Stomach smooth muscle (tissue), 2 donors: ENCODE data around the gene CFAP43.
A peak's percentile ranks its signal among the peaks of the same experiment; 100 is the strongest.
"Not testable (repeated sequence)": the region's sequence is repeated elsewhere in the genome, so short reads cannot be mapped to it uniquely, and the experiment has no call there.

ENCODE experiments used
- H3K27ac ChIP-seq: one replicate; pipeline ENCODE4 v1.7.0; 2013; ENCODE audit warnings: mild to moderate bottlenecking, low read length, inconsistent platforms
- H3K27me3 ChIP-seq, 2 donors: one replicate each; pipeline ENCODE4 v1.7.0; 2013; ENCODE audit warnings: low read length in 2 of 2; ENCODE audit not compliant: insufficient read depth in 2 of 2, control insufficient read depth in 1 of 2
- H3K36me3 ChIP-seq, 2 donors: one replicate each; pipeline ENCODE4 v1.7.0; 2013; ENCODE audit warnings: low read length in 2 of 2; ENCODE audit not compliant: control insufficient read depth in 2 of 2, insufficient read depth in 2 of 2
- H3K4me1 ChIP-seq: one replicate; pipeline ENCODE4 v1.7.0; 2013; ENCODE audit warnings: low read length; ENCODE audit not compliant: control insufficient read depth, insufficient read depth
- H3K4me3 ChIP-seq, 2 donors: one replicate each; pipeline ENCODE4 v1.7.0; 2013; ENCODE audit warnings: low read length in 2 of 2
- H3K9ac ChIP-seq, 2 donors: one replicate each; pipeline ENCODE4 v1.7.0; 2013; ENCODE audit warnings: low read length in 2 of 2, mild to moderate bottlenecking in 1 of 2
- H3K9me3 ChIP-seq, 2 donors: one replicate each; pipeline ENCODE4 v1.7.0; 2013; ENCODE audit warnings: low read length in 2 of 2; ENCODE audit not compliant: control insufficient read depth in 2 of 2
- donor health status: healthy.
- donor health status: Pancreatic carcinoma.

The CFAP43 gene

GRCh38 chr10:104256335-104256961 lies 24.3 kb upstream of the CFAP43 start:
- Histone ChIP-seq H3K4me1 (peaks cover 15% of the 10 kb centered on the region), H3K27ac (no peak overlapping the region), H3K27me3 (no peaks in the 10 kb centered on the region), H3K4me3 (peak overlapping the region; percentile 58 to 93), H3K9me3 (no peaks in the 10 kb centered on the region), H3K9ac (peak overlapping the region in 1 of 2 donors; percentile 75), H3K36me3 (peaks cover 18 to 24% of the 10 kb centered on the region in 2 donors)

- peaks cover 15% of the 10 kb centered on the region for H3K4me1 ChIP-seq
- no peaks in the 10 kb centered on the region for H3K27me3 ChIP-seq
- H3K9ac ChIP-seq, result peak overlapping the region; percentile 75 to 91
- peak overlapping the region; percentile 94 for H3K27ac ChIP-seq
- H3K36me3 ChIP-seq, result peaks cover 14 to 18% of the 10 kb centered on the region in 2 donors
- H3K4me3 ChIP-seq, result peak overlapping the region; percentile 58 to 93
- no peaks in the 10 kb centered on the region for H3K9me3 ChIP-seq
Measured at GRCh38 chr10:104255311-104255981, 23.3 kb upstream of the CFAP43 start.

- peak within 1 kb of the TSS; percentile 58 to 93 for H3K4me3 ChIP-seq
- peak within 1 kb of the TSS; percentile 75 to 91 for H3K9ac ChIP-seq
- peak within 1 kb of the TSS; percentile 94 for H3K27ac ChIP-seq
- no peaks in the 10 kb centered on the region for H3K9me3 ChIP-seq
- no peaks in the 10 kb centered on the region for H3K27me3 ChIP-seq
- H3K4me1 ChIP-seq, result peaks cover 13% of the 10 kb centered on the region
- H3K36me3 ChIP-seq, result peaks cover 7 to 10% of the 10 kb centered on the region in 2 donors
Measured at GRCh38 chr10:104254493-104255310, 22.5 kb upstream of the CFAP43 start, which contains the start of gene GSTO1. GSTO1 (plus strand) TSS chr10:104254892; CDS start chr10:104254929, 37 bp downstream.

- peaks cover 4 to 8% of the 10 kb centered on the region in 2 donors for H3K36me3 ChIP-seq
- H3K27me3 ChIP-seq, result no peaks in the 10 kb centered on the region
- H3K4me1 ChIP-seq, result peaks cover 13% of the 10 kb centered on the region
- peak overlapping the region; percentile 75 to 91 for H3K9ac ChIP-seq
- peak overlapping the region; percentile 94 for H3K27ac ChIP-seq
- H3K9me3 ChIP-seq, result no peaks in the 10 kb centered on the region
- H3K4me3 ChIP-seq, result peak overlapping the region; percentile 58 to 93
Measured at GRCh38 chr10:104253606-104254410, 21.6 kb upstream of the CFAP43 start.

GRCh38 chr10:104253106-104253505 lies 20.9 kb upstream of the CFAP43 start:
- H3K27ac ChIP-seq, result no peak overlapping the region
- no peak overlapping the region for H3K4me3 ChIP-seq

GRCh38 chr10:104252368-104252767 lies 20.2 kb upstream of the CFAP43 start:
- peaks cover 13% of the 10 kb centered on the region for H3K4me1 ChIP-seq
- H3K27me3 ChIP-seq, result no peaks in the 10 kb centered on the region
- H3K27ac ChIP-seq, result no peak overlapping the region
- H3K9me3 ChIP-seq, result no peaks in the 10 kb centered on the region
- H3K9ac ChIP-seq, result peak overlapping the region in 1 of 2 donors; percentile 7
- no peaks in the 10 kb centered on the region for H3K36me3 ChIP-seq
- H3K4me3 ChIP-seq, result no peak overlapping the region

More at GRCh38 chr10:104253106-104253505, 20.9 kb upstream of the CFAP43 start:
- peaks cover 13% of the 10 kb centered on the region for H3K4me1 ChIP-seq
- H3K9ac ChIP-seq, result no peak overlapping the region
- H3K9me3 ChIP-seq, result no peaks in the 10 kb centered on the region
- no peaks in the 10 kb centered on the region for H3K27me3 ChIP-seq
- H3K36me3 ChIP-seq, result peaks cover under 1 to 3% of the 10 kb centered on the region in 2 donors

- H3K4me3 ChIP-seq, result no peak overlapping the region
- H3K9ac ChIP-seq, result no peak overlapping the region
- H3K4me1 ChIP-seq, result peaks cover 13% of the 10 kb centered on the region
- H3K27me3 ChIP-seq, result no peaks in the 10 kb centered on the region
- H3K9me3 ChIP-seq, result no peaks in the 10 kb centered on the region
- H3K27ac ChIP-seq, result no peak overlapping the region
- H3K36me3 ChIP-seq, result no peaks in the 10 kb centered on the region
Measured at GRCh38 chr10:104251443-104251842, 19.3 kb upstream of the CFAP43 start.

GRCh38 chr10:104250371-104250770 lies 18.2 kb upstream of the CFAP43 start:
- H3K27ac ChIP-seq, result no peak overlapping the region
- H3K36me3 ChIP-seq, result no peaks in the 10 kb centered on the region
- no peaks in the 10 kb centered on the region for H3K9me3 ChIP-seq
- no peaks in the 10 kb centered on the region for H3K27me3 ChIP-seq
- H3K4me3 ChIP-seq, result no peak overlapping the region
- no peak overlapping the region for H3K9ac ChIP-seq
- H3K4me1 ChIP-seq, result peaks cover 12% of the 10 kb centered on the region

- not testable (repeated sequence) for H3K9me3 ChIP-seq, H3K27me3 ChIP-seq, H3K27ac ChIP-seq, H3K9ac ChIP-seq, H3K4me1 ChIP-seq, H3K4me3 ChIP-seq, H3K36me3 ChIP-seq
Measured at GRCh38 chr10:104248931-104249330, 16.8 kb upstream of the CFAP43 start.

- Histone ChIP-seq H3K27me3 (no peaks in the 10 kb centered on the region), H3K9ac (no peak overlapping the region), H3K36me3 (no peaks in the 10 kb centered on the region), H3K9me3 (no peaks in the 10 kb centered on the region), H3K4me3 (no peak overlapping the region), H3K27ac (no peak overlapping the region), H3K4me1 (no peaks in the 10 kb centered on the region)
Measured at GRCh38 chr10:104247513-104248146, 15.5 kb upstream of the CFAP43 start.
